ENCODE measurements around the gene CHST11. TPM values are rescaled to one million over a fixed set of nuclear protein-coding genes. Genes with fewer than 3 reads are reported as not detected.

CHST11 gene
- total and polyA plus RNA-seq, 9 of the 15 experiments (the other 6 are each of a cell fraction or from before 2014, with no cell fraction given) = 2.3 to 38.7 (median 15.0) TPM

GRCh38 chr12:104549815-104550480, 93.2 kb downstream of the CHST11 start (continued):
- TF ChIP-seq, protein P1, sequence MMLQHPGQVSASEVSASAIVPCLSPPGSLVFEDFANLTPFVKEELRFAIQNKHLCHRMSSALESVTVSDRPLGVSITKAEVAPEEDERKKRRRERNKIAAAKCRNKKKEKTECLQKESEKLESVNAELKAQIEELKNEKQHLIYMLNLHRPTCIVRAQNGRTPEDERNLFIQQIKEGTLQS (IDR thresholded peaks at IDR 0.05) = peak; percentile 81
- TF ChIP-seq, protein P1 (CRISPR knock-in tag; conservative IDR thresholded peaks at IDR 0.05) = no peak
- TF ChIP-seq EP300 (IDR thresholded peaks at IDR 0.05; ENCODE audit: low read length) (no peak), MBD1 (CRISPR knock-in tag; IDR thresholded peaks at IDR 0.05) (no peak), CCNT2 (IDR thresholded peaks at IDR 0.05; ENCODE audit: borderline replicate concordance, extremely low read depth, insufficient read length, low read depth, low read length) (no peak), ZNF76 (CRISPR knock-in tag; IDR thresholded peaks at IDR 0.05; ENCODE audit: borderline replicate concordance) (no peak), CBFA2T3 (IDR thresholded peaks at IDR 0.05) (no peak), FOSL1 (tag; conservative IDR thresholded peaks at IDR 0.05) (0 out of 2 replicates have a peak, but pooled peaks have one; percentile 27), JUN (IDR thresholded peaks at IDR 0.05; ENCODE audit: borderline replicate concordance, low read depth, low read length) (0 out of 2 replicates have a peak, but pooled peaks have one; percentile 25), JUN (CRISPR knock-in tag; IDR thresholded peaks at IDR 0.05; ENCODE audit: borderline replicate concordance) (no peak)
